B cell (primary cell): ENCODE measurements around the gene ACTN3. TPM values are rescaled to one million over a fixed set of nuclear protein-coding genes. Genes with fewer than 3 reads are reported as not detected.

Source experiments
- ATAC-seq: fragments of 200-7000 bp; cut with Tn5 transposase; one replicate; pipeline ENCODE4 v1.10.0; 2021; ENCODE audit warnings: low read depth, mild to moderate bottlenecking, moderate number of reproducible peaks, moderate library complexity
- CTCF ChIA-PET: fragments of 350-600 bp; sonication (Branson Sonifier 250); formaldehyde crosslinking; loops from one replicate; lab custom pipeline; 2021; ENCODE audit warnings: antibody characterized with exemption, inconsistent platforms; lab: Charles Lee
- POLR2A ChIA-PET: fragments of 350-600 bp; sonication (Branson Sonifier 250); formaldehyde crosslinking; loops from one replicate; lab custom pipeline; 2021; ENCODE audit warnings: antibody characterized with exemption; lab: Charles Lee
- DNase-seq: peaks from one replicate; pipeline ENCODE4 v3.0.0; 2013
- H2AFZ ChIP-seq: 2 replicates; pipeline ENCODE4 v1.6.1; 2012; ENCODE audit warnings: mild to moderate bottlenecking, low read depth, low read length; ENCODE audit not compliant: insufficient read depth, poor library complexity, severe bottlenecking
- H3K27ac ChIP-seq, 2 donors: 1 replicate in 1 of 2; 2 replicates in 1 of 2; pipeline ENCODE4 v1.5.1; 2012 to 2013; ENCODE audit warnings: low read length in 2 of 2, mild to moderate bottlenecking in 2 of 2, moderate library complexity in 1 of 2
- H3K27me3 ChIP-seq, 4 experiments: fragments of 200-600 bp in 1 of 4; sonication (generic) in 1 of 4; replicated peaks in 1 of 4; 1 replicate in 2 of 4; 2 replicates in 2 of 4; pipeline versions ENCODE4 v1.6.1 to v1.7.0; 2013 to 2016; ENCODE audit warnings: low read length in 3 of 4, mild to moderate bottlenecking in 2 of 4, mixed read lengths in 1 of 4, moderate library complexity in 1 of 4; ENCODE audit not compliant: insufficient read depth in 4 of 4, control insufficient read depth in 3 of 4; ENCODE audit errors: control extremely low read depth in 1 of 4
- H3K36me3 ChIP-seq, 2 experiments: replicated peaks in 1 of 2; 1 replicate in 1 of 2; 2 replicates in 1 of 2; pipeline versions ENCODE4 v1.6.1 to v1.7.1; 2013; ENCODE audit warnings: low read length in 1 of 2; ENCODE audit not compliant: insufficient read depth in 2 of 2, control insufficient read depth in 1 of 2; ENCODE audit errors: control extremely low read depth in 1 of 2, extremely low read depth in 1 of 2
- H3K4me1 ChIP-seq, 2 donors: fragments of 200-600 bp in 1 of 2; sonication (generic) in 1 of 2; 1 replicate in 1 of 2; 2 replicates in 1 of 2; pipeline versions ENCODE4 v1.5.1 to v1.6.1; 2013 to 2017; ENCODE audit warnings: low read length in 2 of 2; ENCODE audit not compliant: control insufficient read depth in 2 of 2, insufficient read depth in 2 of 2
- H3K4me2 ChIP-seq: replicated peaks from 2 replicates; pipeline ENCODE3; 2012; ENCODE audit warnings: mild to moderate bottlenecking, low read depth, low read length; ENCODE audit not compliant: poor library complexity, severe bottlenecking
- H3K4me3 ChIP-seq, 5 experiments: fragments of 200-600 bp in 1 of 5; sonication (generic) in 1 of 5; 1 replicate in 3 of 5; 2 replicates in 2 of 5; pipeline versions ENCODE4 v1.5.1 to v1.7.0; 2011 to 2016; ENCODE audit warnings: low read length in 4 of 5, mild to moderate bottlenecking in 4 of 5, low read depth in 2 of 5, control low read depth in 1 of 5, moderate library complexity in 1 of 5; ENCODE audit not compliant: insufficient read depth in 1 of 5; ENCODE audit errors: control extremely low read depth in 1 of 5, extremely low read depth in 1 of 5
- H3K79me2 ChIP-seq: fragments of 200-600 bp; sonication (generic); one replicate; pipeline ENCODE4 v1.6.0; 2016; ENCODE audit warnings: low read length; ENCODE audit not compliant: control insufficient read depth, insufficient read depth
- H3K9ac ChIP-seq: fragments of 200-600 bp; sonication (generic); 2 replicates; pipeline ENCODE4 v1.6.1; 2017; ENCODE audit warnings: mild to moderate bottlenecking, low read length, moderate library complexity
- H3K9me3 ChIP-seq, 3 donors: one replicate each; pipeline versions ENCODE4 v1.6.1 to v1.7.1; 2013; ENCODE audit warnings: low read length in 2 of 3; ENCODE audit not compliant: control insufficient read depth in 2 of 3, insufficient read depth in 1 of 3; ENCODE audit errors: control extremely low read depth in 1 of 3
- H4K20me1 ChIP-seq: 2 replicates; pipeline ENCODE4 v1.6.0; 2012; ENCODE audit warnings: mild to moderate bottlenecking, low read length; ENCODE audit not compliant: insufficient read depth, control insufficient read depth, poor library complexity, severe bottlenecking
- H3K27ac Mint-ChIP-seq: one replicate; pipeline ENCODE4 v1.8.0; 2021; ENCODE audit warnings: mixed read lengths
- H3K27me3 Mint-ChIP-seq: one replicate; pipeline ENCODE4 v1.8.0; 2021; ENCODE audit warnings: mixed read lengths
- H3K4me1 Mint-ChIP-seq: one replicate; pipeline ENCODE4 v1.8.0; 2021; ENCODE audit warnings: mixed read lengths
- H3K4me3 Mint-ChIP-seq: one replicate; pipeline ENCODE4 v1.8.0; 2021; ENCODE audit warnings: mixed read lengths
- H3K9me3 Mint-ChIP-seq: one replicate; pipeline ENCODE4 v1.8.0; 2022; ENCODE audit warnings: mixed read lengths; ENCODE audit not compliant: insufficient read depth
- EZH2 ChIP-seq: IDR thresholded peaks from 2 replicates; pipeline ENCODE4 v1.6.1; 2012; ENCODE audit warnings: borderline replicate concordance, low read depth, mild to moderate bottlenecking, moderate library complexity, low read length; ENCODE audit not compliant: insufficient read depth, poor library complexity, severe bottlenecking
- WGBS: methylation state at CpG from one replicate; pipeline ENCODE4 v1.1.5; 2013; ENCODE audit warnings: missing lambda C conversion rate; ENCODE audit not compliant: insufficient coverage; 5-methylcytosine and 5-hydroxymethylcytosine counted together
- intact Hi-C: fragments of 100-400 bp; cut with micrococcal nuclease; formaldehyde crosslinking; loops from one replicate; pipeline ENCODE4 v1.10.0; 2022
- polyA plus RNA-seq: library from polyadenylated mRNA; depleted of rRNA; stranded (reverse); fragments of >200 nt; gene quantifications from 2 replicates; pipeline ENCODE4 v1.2.3, GENCODE V29; 2012
- total RNA-seq, 2 donors: library from RNA; stranded (reverse); fragments of 120-200 nt in 1 of 2; gene quantifications; 1 replicate in 1 of 2; 2 replicates in 1 of 2; pipeline versions ENCODE4 v1.2.3 to v1.2.4, GENCODE V29; 2013 to 2022
- TF ChIP-seq, protein P1 (sequence below): fragments of 200-600 bp; IDR thresholded peaks from one replicate; pipeline ENCODE4 v1.8.0; 2022; ENCODE audit warnings: antibody characterized with exemption, mild to moderate bottlenecking

Gene ACTN3
- total and polyA plus RNA-seq, 2 donors (not counting 1 experiment from before 2014, with no cell fraction given): 0.22 TPM; not detected in 1

DNA sequence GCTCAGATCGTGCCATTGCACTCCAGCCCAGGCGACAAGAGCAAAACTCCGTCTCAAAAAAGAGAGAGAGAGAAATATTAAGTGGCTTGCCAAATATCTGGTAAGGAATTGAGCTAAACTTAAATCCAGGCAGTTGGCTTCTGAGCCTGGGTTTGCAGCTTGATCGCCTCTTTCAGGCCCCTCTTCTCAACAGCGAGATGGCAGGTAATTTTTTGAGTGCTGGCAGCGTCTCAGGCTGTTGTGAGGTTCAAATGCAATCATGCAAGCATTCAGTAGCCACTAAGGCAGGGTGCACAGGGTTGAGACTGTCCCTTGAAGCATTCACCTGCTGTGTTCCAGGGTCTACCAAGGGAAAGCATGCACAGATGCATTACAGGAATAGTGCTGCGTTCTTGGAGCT lies 22.4 kb downstream of the ACTN3 start:
- Mint-ChIP-seq H3K4me1 (peaks cover 10% of the 10 kb centered on the region), H3K4me3 (peak overlapping the region; percentile 86), H3K9me3 (no peaks in the 10 kb centered on the region), H3K27ac (no peak overlapping the region), H3K27me3 (peaks cover 15% of the 10 kb centered on the region)
- DNase-seq: no peak
- H2AFZ ChIP-seq: peak overlapping the region; percentile 91
- intact Hi-C loops: no loop called here
- whole genome bisulfite sequencing: 96% methylated on average over 7 of the region's 7 CpGs
- H3K27me3 ChIP-seq: peaks cover 0 to 22% (median 3%) of the 10 kb centered on the region in 4 experiments
- TF ChIP-seq, protein P1, sequence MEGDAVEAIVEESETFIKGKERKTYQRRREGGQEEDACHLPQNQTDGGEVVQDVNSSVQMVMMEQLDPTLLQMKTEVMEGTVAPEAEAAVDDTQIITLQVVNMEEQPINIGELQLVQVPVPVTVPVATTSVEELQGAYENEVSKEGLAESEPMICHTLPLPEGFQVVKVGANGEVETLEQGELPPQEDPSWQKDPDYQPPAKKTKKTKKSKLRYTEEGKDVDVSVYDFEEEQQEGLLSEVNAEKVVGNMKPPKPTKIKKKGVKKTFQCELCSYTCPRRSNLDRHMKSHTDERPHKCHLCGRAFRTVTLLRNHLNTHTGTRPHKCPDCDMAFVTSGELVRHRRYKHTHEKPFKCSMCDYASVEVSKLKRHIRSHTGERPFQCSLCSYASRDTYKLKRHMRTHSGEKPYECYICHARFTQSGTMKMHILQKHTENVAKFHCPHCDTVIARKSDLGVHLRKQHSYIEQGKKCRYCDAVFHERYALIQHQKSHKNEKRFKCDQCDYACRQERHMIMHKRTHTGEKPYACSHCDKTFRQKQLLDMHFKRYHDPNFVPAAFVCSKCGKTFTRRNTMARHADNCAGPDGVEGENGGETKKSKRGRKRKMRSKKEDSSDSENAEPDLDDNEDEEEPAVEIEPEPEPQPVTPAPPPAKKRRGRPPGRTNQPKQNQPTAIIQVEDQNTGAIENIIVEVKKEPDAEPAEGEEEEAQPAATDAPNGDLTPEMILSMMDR: no peak
- POLR2A ChIA-PET: no interaction called here
- CTCF ChIA-PET: interaction anchor here (0.7 to 3.2 kb wide), 8 partner anchors 9 to 183 kb away, joined by 3 to 21 read pairs (median 4); partner anchors contain the start of genes MRPL11, RBM14 and RBM4B
- H3K4me1 ChIP-seq: peaks cover 9 to 11% of the 10 kb centered on the region in 2 donors
- H3K4me2 ChIP-seq: no peak overlapping the region
- H3K27ac ChIP-seq: no peak overlapping the region
- no peak overlapping the region for H3K9ac ChIP-seq
- no peaks in the 10 kb centered on the region for H3K9me3 ChIP-seq
- no peaks in the 10 kb centered on the region for H3K79me2 ChIP-seq
- no peaks in the 10 kb centered on the region for H3K36me3 ChIP-seq
- no peak overlapping the region for H3K4me3 ChIP-seq
- no peaks in the 10 kb centered on the region for H4K20me1 ChIP-seq
- ATAC-seq: no peak

DNA sequence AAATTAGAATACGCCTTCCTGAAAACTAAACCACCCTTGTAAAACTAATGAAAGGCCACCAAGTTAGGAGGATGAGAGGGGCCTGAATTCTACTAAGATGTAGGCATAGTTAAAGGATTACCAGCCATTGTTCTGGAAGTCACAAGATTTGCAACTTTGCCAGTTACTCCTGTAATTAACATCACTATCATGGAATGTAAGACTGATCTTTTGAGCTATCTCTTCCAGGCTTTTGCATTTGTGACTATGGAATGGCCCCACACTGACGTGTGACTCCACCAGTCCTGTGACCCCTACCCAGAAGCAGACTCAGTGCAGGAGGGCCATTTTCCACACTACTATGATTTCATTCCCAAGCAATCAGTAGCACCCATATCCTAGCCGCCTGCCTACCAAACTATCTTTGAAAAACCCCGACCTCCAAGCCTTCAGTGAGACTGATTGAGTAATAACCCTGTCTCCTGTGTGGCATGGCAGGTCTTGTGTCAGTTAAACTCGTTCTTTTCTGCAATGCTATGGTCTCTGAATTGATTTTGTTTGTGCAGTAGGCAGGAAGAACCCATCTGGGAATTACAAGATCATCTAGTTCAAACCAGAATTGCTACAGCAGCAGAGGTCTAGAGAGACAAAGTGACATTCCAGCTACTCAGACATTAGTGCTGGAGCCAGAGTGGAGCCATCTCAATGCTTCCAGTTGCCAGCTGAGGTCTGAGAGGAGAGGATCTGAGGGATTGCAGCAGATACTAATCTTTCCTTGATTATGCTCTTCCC lies 23.6 kb downstream of the ACTN3 start:
- no peak overlapping the region for H3K27ac ChIP-seq
- H3K9me3 ChIP-seq: no peaks in the 10 kb centered on the region
- H3K4me3 ChIP-seq: no peak overlapping the region
- ATAC-seq: no peak
- H4K20me1 ChIP-seq: no peaks in the 10 kb centered on the region
- no peak overlapping the region for H3K9ac ChIP-seq
- H3K4me1 ChIP-seq: peaks cover 9 to 11% of the 10 kb centered on the region in 2 donors
- no peaks in the 10 kb centered on the region for H3K79me2 ChIP-seq
- Mint-ChIP-seq H3K27me3 (peaks cover 26% of the 10 kb centered on the region), H3K9me3 (no peaks in the 10 kb centered on the region), H3K4me1 (peaks cover 10% of the 10 kb centered on the region), H3K4me3 (peak overlapping the region; percentile 41), H3K27ac (no peak overlapping the region)
- TF ChIP-seq EZH2: no peak
- H3K27me3 ChIP-seq: peaks cover 0 to 22% (median 3%) of the 10 kb centered on the region in 4 experiments
- no peak for DNase-seq
- intact Hi-C loops: no loop called here
- 80% methylated on average over 2 of the region's 5 CpGs for WGBS
- no peaks in the 10 kb centered on the region for H3K36me3 ChIP-seq
- CTCF ChIA-PET: interaction anchor here (0.7 to 3.2 kb wide), 3 partner anchors 11 to 317 kb away, joined by 3 to 21 read pairs (median 3); partner anchors contain the start of gene RBM4B
- no peak overlapping the region for H3K4me2 ChIP-seq
- no peak overlapping the region for H2AFZ ChIP-seq
- POLR2A ChIA-PET: interaction anchor here (0.6 to 0.7 kb wide), 4 partner anchors 21 to 474 kb away, joined by 3 to 6 read pairs (median 4); partner anchors contain the start of gene RBM14
